GM21423 (cell line): ENCODE results near the gene KRT78.
"Not testable (repeated sequence)": the region's sequence is repeated elsewhere in the genome, so short reads cannot be mapped to it uniquely, and the experiment has no call there.

ENCODE experiments used
- ATAC-seq: cut with Tn5 transposase; IDR thresholded peaks from one replicate; pipeline ENCODE4 v1.9.1; 2021; ENCODE audit warnings: mild to moderate bottlenecking, moderate library complexity; ENCODE audit not compliant: unreplicated experiment

Gene KRT78

GRCh38 chr12:52796839-52797528 is 51.8 kb downstream of the KRT78 start:
- ATAC-seq: no peak

DNA sequence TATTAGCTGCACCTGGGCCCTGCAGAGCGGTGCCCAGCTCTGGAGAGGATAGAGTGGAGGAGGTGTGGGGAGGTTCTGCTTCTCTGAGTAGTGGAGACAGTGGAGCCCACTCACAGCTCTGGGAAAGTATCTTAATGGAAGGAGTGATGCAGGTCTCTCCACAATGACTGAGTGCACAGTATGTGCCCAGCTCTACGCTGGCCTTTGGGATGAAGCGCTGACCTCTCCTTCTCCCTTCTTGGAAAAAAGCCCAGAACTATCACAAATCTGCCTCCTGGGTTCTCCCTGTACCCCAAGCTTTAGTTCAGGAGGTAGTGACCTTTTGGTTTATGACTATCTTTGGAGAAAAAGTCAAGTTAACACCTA is 52.4 kb downstream of the KRT78 start:
- ATAC-seq: no peak

GRCh38 chr12:52795694-52796428 is 52.9 kb downstream of the KRT78 start, which contains the start of gene KRT3:
KRT3 (minus strand) TSS chr12:52796117; CDS start chr12:52796042, 75 bp downstream.
- ATAC-seq: no peak

DNA sequence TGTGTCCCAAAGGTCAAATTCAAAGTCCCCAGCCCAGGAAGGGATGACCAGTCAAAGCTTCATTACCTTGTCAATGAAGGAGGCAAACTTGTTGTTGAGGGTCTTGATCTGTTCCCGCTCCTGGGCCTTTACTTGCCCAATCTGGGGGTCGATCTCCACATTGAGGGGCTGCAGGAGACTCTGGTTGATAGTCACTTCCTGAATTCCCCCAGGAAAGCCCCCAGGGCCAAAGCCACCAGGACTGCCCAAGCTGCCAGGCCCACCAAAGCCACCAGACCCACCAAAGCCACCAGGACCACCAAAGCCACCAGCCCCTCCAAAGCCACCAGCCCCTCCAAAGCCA is 53.5 kb downstream of the KRT78 start:
- ATAC-seq: not testable (repeated sequence)

GRCh38 chr12:52794479-52795331 is 54.1 kb downstream of the KRT78 start:
- no peak for ATAC-seq

- ATAC-seq: no peak
Observed at GRCh38 chr12:52792185-52793029, 56.4 kb downstream of the KRT78 start.

DNA sequence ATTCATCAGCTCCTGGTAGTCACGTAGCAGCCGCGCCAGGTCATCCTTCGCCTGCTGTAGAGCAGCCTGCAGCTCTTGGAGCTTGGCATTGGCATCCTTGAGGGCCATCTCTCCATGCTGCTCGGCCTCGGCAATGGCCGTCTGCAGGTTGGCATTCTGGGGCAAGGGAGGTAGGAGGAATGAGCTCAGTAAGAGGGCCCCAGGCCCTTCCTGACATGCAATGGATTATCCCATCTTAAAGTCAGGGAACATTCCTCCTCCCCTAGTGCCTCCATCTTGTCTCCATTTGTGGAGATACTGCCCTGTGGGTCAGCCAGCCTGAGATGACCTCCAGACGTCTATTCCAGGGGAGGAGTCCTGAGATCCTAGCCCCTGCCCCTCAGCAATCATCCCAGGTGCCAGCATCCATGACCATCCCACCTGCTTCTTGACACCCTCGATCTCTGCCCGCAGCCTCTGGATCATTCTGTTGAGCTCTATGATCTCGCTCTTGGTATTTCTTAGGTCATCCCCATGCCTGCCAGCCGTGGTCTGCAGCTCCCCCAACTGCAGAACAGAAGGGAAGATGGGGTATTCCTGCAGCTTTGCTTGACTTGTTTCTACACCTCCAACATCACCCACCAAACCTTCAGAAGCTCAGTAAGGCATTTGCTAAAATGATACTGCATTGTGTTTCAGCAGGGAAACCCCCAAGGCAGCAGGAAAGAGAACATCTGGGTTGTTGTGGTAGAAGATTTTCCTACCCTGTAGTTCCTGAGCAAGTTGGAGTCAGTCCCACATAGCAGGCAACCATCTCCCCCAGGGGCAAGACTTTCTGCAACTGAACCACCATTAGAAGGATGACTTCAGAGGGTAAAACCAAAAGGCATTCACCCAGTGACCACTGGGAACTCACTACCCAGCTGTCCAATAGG is 57.3 kb downstream of the KRT78 start:
- ATAC-seq: no peak

GRCh38 chr12:52790427-52791270 is 58.1 kb downstream of the KRT78 start:
- no peak for ATAC-seq

DNA sequence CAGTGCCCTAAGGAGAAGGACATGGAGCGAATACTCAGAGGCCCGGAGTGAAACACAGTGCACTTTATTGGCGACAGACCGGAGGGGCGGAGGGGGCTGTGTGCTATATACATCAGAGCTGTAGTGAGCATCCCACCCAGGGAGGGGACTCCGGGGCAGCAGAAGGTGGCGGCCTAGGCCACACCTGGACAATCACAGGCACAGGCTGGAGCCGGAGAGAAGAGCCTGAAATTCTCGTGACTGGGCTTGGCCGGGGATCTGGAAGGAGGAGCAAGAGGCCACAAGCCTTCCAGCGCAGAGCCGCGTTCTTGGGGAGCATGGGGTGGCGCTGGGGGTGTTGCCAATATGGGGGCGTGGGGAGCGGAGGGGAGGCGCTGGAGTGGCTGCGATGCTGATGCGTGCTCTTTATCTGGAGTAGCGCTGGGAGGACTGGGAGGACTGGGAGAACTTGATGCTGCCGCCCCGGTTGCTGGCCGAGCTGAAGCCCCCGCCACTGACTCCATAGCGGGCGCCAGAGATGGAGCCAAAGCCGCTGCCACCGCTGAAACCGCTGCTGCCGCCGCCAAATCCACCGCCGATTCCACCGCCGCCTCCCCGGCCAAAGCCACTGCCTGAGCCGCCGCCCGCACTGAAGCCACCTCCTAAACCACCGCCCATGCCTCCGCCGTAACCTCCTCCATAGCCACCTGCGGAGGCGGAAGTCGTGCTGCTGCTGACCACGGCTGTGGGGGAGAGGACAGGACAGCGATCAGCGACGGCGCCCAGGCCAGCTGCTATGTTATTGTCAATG is 59.0 kb downstream of the KRT78 start:
- no peak for ATAC-seq

- ATAC-seq: no peak
Observed at GRCh38 chr12:52788876-52789636, 59.7 kb downstream of the KRT78 start.

- no peak for ATAC-seq
Observed at GRCh38 chr12:52788192-52788875, 60.5 kb downstream of the KRT78 start.
